Neural cell (in vitro differentiated cells): ENCODE results near the gene MLLT3. TPM values are rescaled to one million over a fixed set of nuclear protein-coding genes. Genes with fewer than 3 reads are reported as not detected.

Source experiments
- H2AFZ ChIP-seq: fragments of 200-600, 300-800 bp; sonication (generic), shearing (Covaris generic); 2 replicates; pipeline ENCODE4 v1.6.0; 2014; ENCODE audit warnings: low read depth, mild to moderate bottlenecking, antibody characterized with exemption, low read length, moderate library complexity
- H3F3A ChIP-seq: fragments of 200-600 bp; shearing (Covaris generic); 2 replicates; pipeline ENCODE4 v1.6.1; 2016; ENCODE audit warnings: mild to moderate bottlenecking, moderate library complexity, mixed read lengths, antibody characterized with exemption, low read length; ENCODE audit not compliant: insufficient read depth, poor library complexity, severe bottlenecking
- H3K27ac ChIP-seq: fragments of 200-600, 300-800 bp; sonication (generic), shearing (Covaris generic); 2 replicates; pipeline ENCODE4 v1.5.1; 2014; ENCODE audit warnings: mild to moderate bottlenecking, low read length, moderate library complexity
- H3K27me3 ChIP-seq: fragments of 300-800, 200-600 bp; sonication (generic), shearing (Covaris generic); 2 replicates; pipeline ENCODE4 v1.6.0; 2014; ENCODE audit warnings: mild to moderate bottlenecking, low read depth, low read length, moderate library complexity; ENCODE audit not compliant: insufficient read depth
- H3K36me3 ChIP-seq: fragments of 300-800, 200-600 bp; sonication (generic), shearing (Covaris generic); 2 replicates; pipeline ENCODE4 v1.5.1; 2014; ENCODE audit warnings: mild to moderate bottlenecking, antibody characterized with exemption, low read length, moderate library complexity; ENCODE audit not compliant: insufficient read depth
- H3K4me2 ChIP-seq: fragments of 300-800, 200-600 bp; sonication (generic), shearing (Covaris generic); 2 replicates; pipeline ENCODE4 v1.6.0; 2014; ENCODE audit warnings: mild to moderate bottlenecking, low read length
- H3K4me3 ChIP-seq: fragments of 300-800, 200-600 bp; sonication (generic), shearing (Covaris generic); 2 replicates; pipeline ENCODE4 v1.5.1; 2014; ENCODE audit warnings: mild to moderate bottlenecking, low read length, moderate library complexity
- H3K79me2 ChIP-seq: fragments of 200-600 bp; shearing (Covaris generic); replicated peaks from 2 replicates; pipeline ENCODE4 v1.6.0; 2014; ENCODE audit warnings: mild to moderate bottlenecking, low read length, moderate library complexity; ENCODE audit not compliant: insufficient read depth
- H3K9ac ChIP-seq: fragments of 300-800, 200-600 bp; sonication (generic), shearing (Covaris generic); 2 replicates; pipeline ENCODE4 v1.6.1; 2016; ENCODE audit warnings: mild to moderate bottlenecking, low read length, mixed read lengths
- H3K9me2 ChIP-seq: fragments of 200-600 bp; shearing (Covaris generic); 2 replicates; pipeline ENCODE4 v1.6.1; 2016; ENCODE audit warnings: mild to moderate bottlenecking, low read length, mixed read lengths; ENCODE audit not compliant: insufficient read depth
- H3K9me3 ChIP-seq: fragments of 200-600, 300-800 bp; sonication (generic), shearing (Covaris generic); 2 replicates; pipeline ENCODE4 v1.6.1; 2016; ENCODE audit warnings: mild to moderate bottlenecking, mixed run types, low read length, moderate library complexity, mixed read lengths
- H4K20me1 ChIP-seq: fragments of 200-600 bp; shearing (Covaris generic); 2 replicates; pipeline ENCODE4 v1.6.1; 2016; ENCODE audit warnings: mild to moderate bottlenecking, mixed run types; ENCODE audit not compliant: insufficient read depth
- CTCF ChIP-seq: fragments of 450-650 bp; IDR thresholded peaks from 2 replicates; pipeline ENCODE4 v1.5.1; 2014; ENCODE audit warnings: antibody characterized with exemption, mild to moderate bottlenecking, moderate library complexity; ENCODE audit not compliant: poor library complexity, severe bottlenecking
- EP300 ChIP-seq: fragments of 450-650 bp; conservative IDR thresholded peaks from 2 replicates; pipeline ENCODE4 v1.6.1; 2014; ENCODE audit warnings: antibody characterized with exemption, mild to moderate bottlenecking, moderate library complexity; ENCODE audit not compliant: poor library complexity, severe bottlenecking
- EZH2 ChIP-seq: fragments of 200-600, 300-800 bp; shearing (Covaris generic), sonication (generic); IDR thresholded peaks from 2 replicates; pipeline ENCODE4 v1.6.1; 2014; ENCODE audit warnings: antibody characterized with exemption, low read length, borderline replicate concordance, mild to moderate bottlenecking; ENCODE audit not compliant: insufficient read depth, poor library complexity, severe bottlenecking
- MXI1 ChIP-seq: fragments of 450-650 bp; conservative IDR thresholded peaks from 2 replicates; pipeline ENCODE4 v1.6.1; 2014; ENCODE audit warnings: antibody characterized with exemption, mild to moderate bottlenecking; ENCODE audit not compliant: poor library complexity, severe bottlenecking
- POLR2AphosphoS5 ChIP-seq: IDR thresholded peaks from 2 replicates; pipeline ENCODE4 v1.6.1; 2012
- RAD21 ChIP-seq: fragments of 450-650 bp; conservative IDR thresholded peaks from 2 replicates; pipeline ENCODE4 v1.6.1; 2014; ENCODE audit warnings: antibody characterized with exemption, mild to moderate bottlenecking, moderate library complexity
- REST ChIP-seq: IDR thresholded peaks from 2 replicates; pipeline ENCODE4 v1.6.1; 2012; ENCODE audit warnings: borderline replicate concordance
- SMC3 ChIP-seq: fragments of 450-650 bp; conservative IDR thresholded peaks from 2 replicates; pipeline ENCODE4 v1.6.1; 2014; ENCODE audit warnings: antibody characterized with exemption, mild to moderate bottlenecking, moderate library complexity; ENCODE audit not compliant: poor library complexity
- TAF1 ChIP-seq: IDR thresholded peaks from 2 replicates; pipeline ENCODE4 v1.6.1; 2012; ENCODE audit warnings: low read depth
- polyA plus RNA-seq: library from polyadenylated mRNA; depleted of rRNA; stranded (reverse); fragments of >200 nt; gene quantifications from 2 replicates; pipeline ENCODE4 v1.2.3, GENCODE V29; 2014

MLLT3 gene
- polyA plus RNA-seq, 1 donor from 2014 or later, result 61.5 TPM

GRCh38 chr9:20302197-20302596, 320.1 kb downstream of the MLLT3 start:
- H3K79me2 ChIP-seq, result no peaks in the 10 kb centered on the region
- no peak overlapping the region for H3K4me2 ChIP-seq
- no peak overlapping the region for H3K4me3 ChIP-seq
- no peak overlapping the region for H2AFZ ChIP-seq
- no peak overlapping the region for H3K9ac ChIP-seq
- H3K27me3 ChIP-seq, result no peaks in the 10 kb centered on the region
- H3F3A ChIP-seq, result no peaks in the 10 kb centered on the region
- no peaks in the 10 kb centered on the region for H3K9me2 ChIP-seq
- no peak overlapping the region for H3K27ac ChIP-seq
- no peaks in the 10 kb centered on the region for H4K20me1 ChIP-seq
- H3K36me3 ChIP-seq, result no peaks in the 10 kb centered on the region
- no peak for TF ChIP-seq SMC3
- no peak for TF ChIP-seq CTCF
- TF ChIP-seq TAF1, result no peak
- no peak for TF ChIP-seq RAD21
- no peak for TF ChIP-seq EZH2
- no peak for TF ChIP-seq MXI1
- TF ChIP-seq EP300, result no peak
- no peak for TF ChIP-seq REST
- no peak for TF ChIP-seq POLR2AphosphoS5
- H3K9me3 ChIP-seq, result no peaks in the 10 kb centered on the region

- Histone ChIP-seq H3K36me3 (no peaks in the 10 kb centered on the region), H3F3A (no peaks in the 10 kb centered on the region), H3K9me3 (no peaks in the 10 kb centered on the region), H2AFZ (no peak overlapping the region), H3K9me2 (no peaks in the 10 kb centered on the region), H3K79me2 (no peaks in the 10 kb centered on the region), H3K27me3 (no peaks in the 10 kb centered on the region), H3K27ac (no peak overlapping the region), H3K4me3 (no peak overlapping the region), H3K4me2 (no peak overlapping the region), H3K9ac (no peak overlapping the region), H4K20me1 (no peaks in the 10 kb centered on the region)
- no peak for TF ChIP-seq TAF1
- TF ChIP-seq EZH2, result no peak
- no peak for TF ChIP-seq MXI1
- no peak for TF ChIP-seq CTCF
- no peak for TF ChIP-seq REST
- no peak for TF ChIP-seq EP300
- no peak for TF ChIP-seq POLR2AphosphoS5
- TF ChIP-seq RAD21, result no peak
- TF ChIP-seq SMC3, result no peak
Measured at GRCh38 chr9:20300430-20301115, 321.7 kb downstream of the MLLT3 start.
